SKM-1 (cell line): Measurements from ENCODE around the gene TMEM184B.
A peak's percentile ranks its signal among the peaks of the same experiment; 100 is the strongest.

ENCODE experiments used
- DNase-seq: peaks from one replicate; lab custom pipeline; 2025; ENCODE audit not compliant: unreplicated experiment; lab: John Stamatoyannopoulos, UW

Gene TMEM184B

GRCh38 chr22:38207898-38208432 is 64.8 kb downstream of the TMEM184B start:
- DNase-seq, result no peak

- DNase-seq, result no peak
Measured at GRCh38 chr22:38205261-38206128, 67.3 kb downstream of the TMEM184B start.

- no peak for DNase-seq
Measured at GRCh38 chr22:38204784-38205183, 68.0 kb downstream of the TMEM184B start.

- no peak for DNase-seq
Measured at GRCh38 chr22:38203855-38204514, 68.8 kb downstream of the TMEM184B start.

GRCh38 chr22:38203090-38203810 is 69.6 kb downstream of the TMEM184B start:
- no peak for DNase-seq

- DNase-seq, result no peak
Measured at GRCh38 chr22:38202437-38203089, 70.2 kb downstream of the TMEM184B start.

- peak; percentile 87 for DNase-seq
Measured at GRCh38 chr22:38201711-38202436, 70.9 kb downstream of the TMEM184B start, which contains the start of gene MAFF. TSS of gene MAFF (plus strand) at chr22:38201994. CDS start at chr22:38213854, 11,860 bp downstream.

- no peak for DNase-seq
Measured at GRCh38 chr22:38201371-38201710, 71.5 kb downstream of the TMEM184B start.

- no peak for DNase-seq
Measured at GRCh38 chr22:38199826-38200559, 72.8 kb downstream of the TMEM184B start.

- DNase-seq, result no peak
Measured at GRCh38 chr22:38196791-38197419, 75.9 kb downstream of the TMEM184B start.

- DNase-seq, result peak; percentile 84
Measured at GRCh38 chr22:38193580-38193979, 79.2 kb downstream of the TMEM184B start.

- no peak for DNase-seq
Measured at GRCh38 chr22:38192475-38192863, 80.3 kb downstream of the TMEM184B start.

GRCh38 chr22:38191731-38192474 is 80.9 kb downstream of the TMEM184B start:
- no peak for DNase-seq

- DNase-seq, result no peak
Measured at GRCh38 chr22:38191055-38191454, 81.8 kb downstream of the TMEM184B start.

- DNase-seq, result no peak
Measured at GRCh38 chr22:38190581-38190980, 82.2 kb downstream of the TMEM184B start.

GRCh38 chr22:38189104-38189503 is 83.7 kb downstream of the TMEM184B start:
- no peak for DNase-seq

GRCh38 chr22:38187413-38188212 is 85.2 kb downstream of the TMEM184B start:
- no peak for DNase-seq

- DNase-seq, result no peak
Measured at GRCh38 chr22:38186429-38186828, 86.4 kb downstream of the TMEM184B start.
